Measurements from ENCODE around the gene VAV1. TPM values are rescaled to one million over a fixed set of nuclear protein-coding genes. Genes with fewer than 3 reads are reported as not detected.
"Not testable (repeated sequence)": the region's sequence is repeated elsewhere in the genome, so short reads cannot be mapped to it uniquely, and the experiment has no call there.

VAV1 gene
- total RNA-seq, 2 experiments from 2014 or later = 123 to 132 TPM

GRCh38 chr19:6791237-6791636 lies 18.7 kb downstream of the VAV1 start:
- peaks cover 66% of the 10 kb centered on the region for H3K4me1 Mint-ChIP-seq
- H3K4me3 Mint-ChIP-seq = no peak overlapping the region
- no peaks in the 10 kb centered on the region for H3K27me3 Mint-ChIP-seq
- DNase-seq = no peak
- ChIA-PET CTCF (interaction anchor here (1.0 to 1.4 kb wide), 4 partner anchors 9 to 53 kb away, joined by 3 to 7 read pairs (median 4); no protein-coding TSS in a partner anchor), POLR2A (no interaction called here)
- peaks cover 76% of the 10 kb centered on the region for H3K36me3 Mint-ChIP-seq (ENCODE audit: low read depth)
- peak overlapping the region; percentile 52 for H3K27ac Mint-ChIP-seq
- peaks cover 11% of the 10 kb centered on the region for H3K9me3 Mint-ChIP-seq

GRCh38 chr19:6793411-6793810 lies 20.9 kb downstream of the VAV1 start:
- H3K36me3 Mint-ChIP-seq (ENCODE audit: low read depth) = peaks cover 77% of the 10 kb centered on the region
- no peak overlapping the region for H3K27ac Mint-ChIP-seq
- no peak for DNase-seq
- ChIA-PET CTCF (no interaction called here), POLR2A (no interaction called here)
- H3K4me3 Mint-ChIP-seq = no peak overlapping the region
- H3K4me1 Mint-ChIP-seq = peaks cover 75% of the 10 kb centered on the region
- H3K9me3 Mint-ChIP-seq = peaks cover 11% of the 10 kb centered on the region
- H3K27me3 Mint-ChIP-seq = no peaks in the 10 kb centered on the region

GRCh38 chr19:6793973-6794372 lies 21.5 kb downstream of the VAV1 start:
- Mint-ChIP-seq H3K36me3 (ENCODE audit: low read depth) (peaks cover 76% of the 10 kb centered on the region), H3K4me3 (no peak overlapping the region), H3K27me3 (no peaks in the 10 kb centered on the region), H3K9me3 (peaks cover 11% of the 10 kb centered on the region), H3K4me1 (peaks cover 74% of the 10 kb centered on the region), H3K27ac (peak overlapping the region; percentile 64)
- POLR2A ChIA-PET = no interaction called here
- no peak for DNase-seq
- CTCF ChIA-PET = no interaction called here

GRCh38 chr19:6794686-6795431 lies 22.4 kb downstream of the VAV1 start:
- CTCF ChIA-PET = no interaction called here
- Mint-ChIP-seq H3K36me3 (ENCODE audit: low read depth) (peaks cover 80% of the 10 kb centered on the region), H3K27ac (no peak overlapping the region), H3K27me3 (no peaks in the 10 kb centered on the region), H3K9me3 (peaks cover 11% of the 10 kb centered on the region), H3K4me3 (no peak overlapping the region), H3K4me1 (peaks cover 79% of the 10 kb centered on the region)
- DNase-seq = no peak
- POLR2A ChIA-PET = no interaction called here

- DNase-seq = no peak
- Mint-ChIP-seq H3K27me3 (no peaks in the 10 kb centered on the region), H3K4me3 (no peak overlapping the region), H3K4me1 (peaks cover 81% of the 10 kb centered on the region), H3K27ac (no peak overlapping the region), H3K36me3 (ENCODE audit: low read depth) (peaks cover 72% of the 10 kb centered on the region), H3K9me3 (peaks cover 11% of the 10 kb centered on the region)
- ChIA-PET POLR2A (no interaction called here), CTCF (interaction anchor here (0.8 to 1.0 kb wide), 2 partner anchors 17 to 43 kb away, joined by 3 read pairs; no protein-coding TSS in a partner anchor)
These were observed 23.8 kb downstream of the VAV1 start for GRCh38 chr19:6796278-6796677.

- no peak for DNase-seq
- ChIA-PET POLR2A (no interaction called here), CTCF (no interaction called here)
- Mint-ChIP-seq H3K4me3 (no peak overlapping the region), H3K36me3 (ENCODE audit: low read depth) (peaks cover 60% of the 10 kb centered on the region), H3K27ac (no peak overlapping the region), H3K9me3 (peaks cover 11% of the 10 kb centered on the region), H3K4me1 (peaks cover 76% of the 10 kb centered on the region), H3K27me3 (no peaks in the 10 kb centered on the region)
These were observed 25.1 kb downstream of the VAV1 start for GRCh38 chr19:6797646-6798045.

- DNase-seq = peak; percentile 26
- Mint-ChIP-seq H3K36me3 (ENCODE audit: low read depth) (peaks cover 45% of the 10 kb centered on the region), H3K4me1 (peaks cover 69% of the 10 kb centered on the region), H3K27ac (peak overlapping the region; percentile 89), H3K4me3 (peak overlapping the region; percentile 70)
- ChIA-PET CTCF (interaction anchor here (0.6 to 5.4 kb wide), 9 partner anchors 8 to 262 kb away, joined by 3 to 26 read pairs (median 3); partner anchors contain the start of gene VAV1), POLR2A (interaction anchor here (0.6 to 1.0 kb wide), 2 partner anchors 8 to 27 kb away, joined by 6 read pairs; no protein-coding TSS in a partner anchor)
- not testable (repeated sequence) for H3K27me3 Mint-ChIP-seq, H3K9me3 Mint-ChIP-seq
These were observed 27.8 kb downstream of the VAV1 start for GRCh38 chr19:6800160-6800790.

GRCh38 chr19:6800991-6801484 lies 28.5 kb downstream of the VAV1 start:
- Mint-ChIP-seq H3K36me3 (ENCODE audit: low read depth) (peaks cover 39% of the 10 kb centered on the region), H3K4me1 (peaks cover 63% of the 10 kb centered on the region), H3K27ac (peak overlapping the region; percentile 89), H3K9me3 (no peaks in the 10 kb centered on the region), H3K27me3 (no peaks in the 10 kb centered on the region), H3K4me3 (peak overlapping the region; percentile 70)
- ChIA-PET POLR2A (interaction anchor here (0.6 to 1.0 kb wide), 2 partner anchors 26 to 28 kb away, joined by 4 to 6 read pairs; partner anchors contain the start of gene VAV1), CTCF (interaction anchor here (0.7 to 5.4 kb wide), 6 partner anchors 8 to 62 kb away, joined by 3 to 26 read pairs (median 3); partner anchors contain the start of gene VAV1)
- DNase-seq = peak; percentile 16

- H3K36me3 Mint-ChIP-seq (ENCODE audit: low read depth) = peaks cover 37% of the 10 kb centered on the region
- CTCF ChIA-PET = interaction anchor here (0.7 to 5.4 kb wide), 7 partner anchors 12 to 63 kb away, joined by 3 to 26 read pairs (median 3); partner anchors contain the start of gene VAV1
- POLR2A ChIA-PET = interaction anchor here (0.6 to 1.0 kb wide), 2 partner anchors 26 to 29 kb away, joined by 4 to 6 read pairs; partner anchors contain the start of gene VAV1
These were observed 29.1 kb downstream of the VAV1 start for GRCh38 chr19:6801485-6802086.

GRCh38 chr19:6802336-6803035 lies 30.0 kb downstream of the VAV1 start:
- Mint-ChIP-seq H3K4me1 (peaks cover 55% of the 10 kb centered on the region), H3K4me3 (peak overlapping the region; percentile 70), H3K36me3 (ENCODE audit: low read depth) (peaks cover 37% of the 10 kb centered on the region), H3K9me3 (peaks cover 3% of the 10 kb centered on the region), H3K27me3 (no peaks in the 10 kb centered on the region), H3K27ac (peak overlapping the region; percentile 89)
- CTCF ChIA-PET = interaction anchor here (0.7 to 5.4 kb wide), 6 partner anchors 11 to 30 kb away, joined by 3 to 26 read pairs (median 4); partner anchors contain the start of gene VAV1
- POLR2A ChIA-PET = no interaction called here
- DNase-seq = peak; percentile 63

More at GRCh38 chr19:6801485-6802086, 29.1 kb downstream of the VAV1 start:
- Mint-ChIP-seq H3K27ac (peak overlapping the region; percentile 89), H3K27me3 (no peaks in the 10 kb centered on the region), H3K9me3 (peaks cover 3% of the 10 kb centered on the region), H3K4me3 (peak overlapping the region; percentile 70), H3K4me1 (peaks cover 61% of the 10 kb centered on the region)
- DNase-seq = peak; percentile 90

GRCh38 chr19:6803036-6803404 lies 30.5 kb downstream of the VAV1 start:
- no peaks in the 10 kb centered on the region for H3K27me3 Mint-ChIP-seq
- ChIA-PET POLR2A (no interaction called here), CTCF (interaction anchor here (1.0 to 5.4 kb wide), 6 partner anchors 11 to 65 kb away, joined by 3 to 26 read pairs (median 6); partner anchors contain the start of gene VAV1)
- peaks cover 55% of the 10 kb centered on the region for H3K4me1 Mint-ChIP-seq
- H3K4me3 Mint-ChIP-seq = peak overlapping the region; percentile 70
- peaks cover 37% of the 10 kb centered on the region for H3K36me3 Mint-ChIP-seq (ENCODE audit: low read depth)
- DNase-seq = no peak
- H3K9me3 Mint-ChIP-seq = peaks cover 3% of the 10 kb centered on the region
- H3K27ac Mint-ChIP-seq = peak overlapping the region; percentile 89

- Mint-ChIP-seq H3K36me3 (ENCODE audit: low read depth) (peaks cover 45% of the 10 kb centered on the region), H3K4me1 (peaks cover 47% of the 10 kb centered on the region), H3K4me3 (no peak overlapping the region), H3K27ac (no peak overlapping the region), H3K27me3 (no peaks in the 10 kb centered on the region), H3K9me3 (peaks cover 7% of the 10 kb centered on the region)
- POLR2A ChIA-PET = no interaction called here
- no peak for DNase-seq
- CTCF ChIA-PET = interaction anchor here (1.0 kb wide), 1 partner anchor 33 kb away, joined by 4 read pairs; the partner anchor contains the start of gene VAV1
These were observed 34.0 kb downstream of the VAV1 start for GRCh38 chr19:6806488-6806887.
